ENCODE measurements around the gene CIPC. TPM values are rescaled to one million over a fixed set of nuclear protein-coding genes. Genes with fewer than 3 reads are reported as not detected.

The CIPC gene
- total and polyA plus RNA-seq, 8 donors: 6.0 to 81.1 (median 19.6) TPM

DNA sequence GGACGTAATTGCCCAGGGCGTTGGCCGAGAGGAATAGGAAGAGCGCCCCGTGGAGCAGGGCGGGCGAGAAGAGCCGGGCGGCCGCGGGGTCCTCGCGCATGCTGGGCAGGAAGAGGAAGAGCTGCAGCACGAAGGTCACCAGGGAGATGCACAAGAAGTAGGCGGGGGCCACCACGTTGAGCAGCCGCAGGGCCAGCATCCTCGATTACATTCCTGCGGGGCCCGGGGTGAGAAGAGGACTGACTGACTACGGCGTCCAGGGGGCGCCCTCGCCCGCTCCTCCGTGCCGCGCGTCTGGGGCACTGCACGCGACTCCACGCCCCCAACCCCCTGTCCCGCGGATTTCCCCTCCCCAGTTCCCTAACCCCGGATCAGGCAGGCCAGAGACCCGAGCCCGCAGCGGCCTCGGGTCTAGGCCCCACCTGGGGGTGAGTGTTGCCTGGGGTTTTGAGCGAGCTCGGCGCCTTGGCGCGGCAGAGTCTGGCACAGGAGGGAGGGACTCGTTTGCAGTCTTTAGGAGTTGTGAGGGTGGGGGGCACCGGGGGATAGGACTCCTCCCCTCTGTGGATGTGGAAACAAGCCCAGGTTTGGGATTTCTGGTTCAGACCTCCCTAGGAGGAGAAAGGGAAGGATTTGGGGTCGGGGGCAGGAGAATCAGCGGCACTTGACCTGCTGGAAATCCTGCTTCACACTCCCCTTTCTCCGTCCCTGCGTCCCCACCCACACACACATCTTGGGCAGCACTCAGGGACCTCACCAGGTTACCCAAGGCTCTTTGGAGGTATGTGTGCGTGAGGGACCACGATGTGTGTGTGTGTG lies 41.7 kb downstream of the CIPC start:
- peak in 1 of 2 donors; percentile 67 for DNase-seq
- WGBS, 5 donors: 1 to 5% (median 3%) methylated on average over 32 to 52 of the region's 52 CpGs
- Histone ChIP-seq H3K27ac (no peak overlapping the region), H3K4me3 (peak overlapping the region in 2 of 4 donors; percentile 23 to 32), H3K36me3 (no peaks in the 10 kb centered on the region), H3K4me1 (peaks cover 23 to 31% (median 26%) of the 10 kb centered on the region in 4 donors), H3K9me3 (no peaks in the 10 kb centered on the region), H3K27me3 (peaks cover 18 to 100% (median 75%) of the 10 kb centered on the region in 3 donors)
- peak in 1 of 7 experiments; percentile 8 for TF ChIP-seq CTCF (IDR thresholded peaks at IDR 0.05)
- TF ChIP-seq POLR2AphosphoS5 (IDR thresholded peaks at IDR 0.05): no peak
- intact Hi-C loops (cut with DNase I; ENCODE audit: low total_unique reads): no loop called here

DNA sequence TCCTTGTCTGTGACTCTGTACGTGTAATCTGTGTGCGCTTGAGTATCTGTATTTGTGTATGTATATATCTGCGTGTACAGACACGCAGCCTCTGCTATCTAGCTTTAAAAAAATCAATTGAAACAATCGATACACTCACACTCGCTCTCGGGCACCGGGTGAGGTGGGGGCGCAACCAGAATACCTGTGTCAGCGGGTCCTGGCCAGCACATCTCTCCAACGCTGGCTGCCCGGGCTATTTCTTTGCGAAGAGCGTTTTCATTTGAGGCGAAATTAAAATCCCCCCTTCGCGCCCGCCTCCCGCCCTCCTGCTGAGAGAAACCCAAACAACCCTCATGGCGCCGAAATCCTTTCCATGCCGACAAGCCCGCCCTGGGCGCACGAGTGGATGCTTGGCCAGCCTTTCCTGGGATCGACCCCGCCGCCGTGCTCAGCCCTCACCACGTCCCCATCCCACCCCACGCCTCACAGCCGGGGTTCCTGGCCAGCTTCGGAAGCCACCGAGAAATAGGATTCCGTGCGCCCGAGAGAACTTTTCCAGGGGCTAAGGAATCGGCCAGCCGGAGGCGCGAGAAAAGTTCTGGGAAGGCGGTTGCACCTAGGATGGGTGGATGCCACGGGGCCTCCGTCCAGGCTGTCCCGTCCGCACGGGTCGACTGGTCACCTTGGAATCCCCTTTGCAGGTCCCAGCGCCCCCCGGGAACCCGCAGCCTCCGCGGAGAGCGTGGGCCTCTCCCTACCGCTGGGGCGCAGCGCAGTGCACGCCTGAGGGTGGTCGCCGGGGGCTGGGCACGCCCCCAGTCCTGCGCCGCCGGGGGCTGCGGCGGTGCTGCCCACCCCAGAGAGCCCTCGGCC lies 42.5 kb downstream of the CIPC start:
- peak in 1 of 2 donors; percentile 13 for DNase-seq
- Histone ChIP-seq H3K27me3 (peaks cover 18 to 100% (median 77%) of the 10 kb centered on the region in 3 donors), H3K4me1 (peaks cover 23 to 31% (median 26%) of the 10 kb centered on the region in 4 donors), H3K9me3 (no peaks in the 10 kb centered on the region), H3K27ac (no peak overlapping the region), H3K36me3 (no peaks in the 10 kb centered on the region), H3K4me3 (peak overlapping the region; percentile 36 to 51 (median 43))
- intact Hi-C loops (cut with DNase I; ENCODE audit: low total_unique reads): no loop called here
- no peak for TF ChIP-seq POLR2A (IDR thresholded peaks at IDR 0.05)
- peak in 1 of 7 experiments; percentile 5 for TF ChIP-seq CTCF (IDR thresholded peaks at IDR 0.05)
- 1 to 4% (median 2%) methylated on average over 27 to 67 of the region's 67 CpGs for WGBS, 5 donors

GRCh38 chr14:77141214-77142004 lies 43.4 kb downstream of the CIPC start, which contains the start of gene ZDHHC22:
Gene ZDHHC22 (minus strand): TSS chr14:77141791. CDS start chr14:77139738, 2,053 bp downstream.
- peak within 1 kb of the TSS; percentile 36 to 51 (median 43) for H3K4me3 ChIP-seq
- H3K36me3 ChIP-seq: no peaks in the 10 kb centered on the region
- H3K4me1 ChIP-seq: peaks cover 23 to 31% (median 26%) of the 10 kb centered on the region in 4 donors
- no peak for TF ChIP-seq POLR2A (IDR thresholded peaks at IDR 0.05)
- peak in 1 of 7 experiments; percentile 12 for TF ChIP-seq CTCF (IDR thresholded peaks at IDR 0.05)
- no peak for TF ChIP-seq EP300 (IDR thresholded peaks at IDR 0.05)
- peak in 1 of 2 donors; percentile 71 for DNase-seq
- H3K27me3 ChIP-seq: peaks cover 18 to 100% (median 85%) of the 10 kb centered on the region in 3 donors
- no peak within 1 kb of the TSS for H3K27ac ChIP-seq
- intact Hi-C loops (cut with DNase I; ENCODE audit: low total_unique reads): no loop called here
- 0 to 2% (median 1%) methylated on average over 6 to 77 of the region's 77 CpGs for WGBS, 5 donors
- no peaks in the 10 kb centered on the region for H3K9me3 ChIP-seq

Measured in stomach (tissue), 9 donors.